K562 (cell line): ENCODE results near the gene SRGAP3. TPM values are rescaled to one million over a fixed set of nuclear protein-coding genes. Genes with fewer than 3 reads are reported as not detected.
A peak's percentile ranks its signal among the peaks of the same experiment; 100 is the strongest.

Experiments
- ATAC-seq: fragments of 200-7000 bp; cut with Tn5 transposase; 3 replicates; pipeline ENCODE4 v1.9.1; 2020; ENCODE audit warnings: moderate library complexity
- BruUV-seq: library from RNA; stranded (reverse); fragments of 400-500 nt; replicated peaks from 2 replicates; lab custom pipeline; 2021; lab: Mats Ljungman, UMichigan
- CTCF ChIA-PET: fragments of 300-600 bp; formaldehyde crosslinking; extraction: SDS; loops from one replicate; lab custom pipeline; 2021; ENCODE audit warnings: low intra/inter-chr PET ratio; lab: Yijun Ruan, JAX
- POLR2A ChIA-PET: fragments of 300-600, 350-650 bp; sonication (Branson Sonifier 250); formaldehyde crosslinking; extraction: SDS; loops from one replicate; lab custom pipeline; 2021; ENCODE audit warnings: antibody characterized with exemption, inconsistent platforms; lab: Yijun Ruan, JAX
- DNase-seq, 4 experiments: peaks; one replicate each; pipeline versions ENCODE4 v3.0.0 to v3.0.0-alpha.2; 2011 to 2018; ENCODE audit warnings: low spot score in 3 of 4, mixed read lengths in 3 of 4; ENCODE audit errors: extremely low read depth in 1 of 4
- FAIRE-seq: peaks from 2 replicates; lab custom pipeline; 2011; peaks lifted over from hg19 to GRCh38; lab: Jason Lieb, UNC
- H2AFZ ChIP-seq: 2 replicates; pipeline ENCODE4 v1.6.0; 2011; ENCODE audit warnings: low read depth, low read length, control low read depth, inconsistent platforms
- H3K27ac ChIP-seq: fragments of 200-600 bp; 3 replicates; pipeline ENCODE4 v1.8.0; 2011; ENCODE audit warnings: low read depth, mild to moderate bottlenecking, control low read depth, inconsistent platforms, low read length, moderate library complexity, mixed read lengths; ENCODE audit errors: extremely low read depth
- H3K27me3 ChIP-seq, 2 experiments: fragments of 300-600 bp in 1 of 2; 2 replicates in 1 of 2; 3 replicates in 1 of 2; pipeline versions ENCODE4 v1.6.0 to v1.8.0; 2011; ENCODE audit warnings: inconsistent platforms in 2 of 2, low read length in 2 of 2, mild to moderate bottlenecking in 1 of 2, mixed read lengths in 1 of 2, moderate library complexity in 1 of 2; ENCODE audit not compliant: control insufficient read depth in 2 of 2, insufficient read depth in 2 of 2
- H3K36me3 ChIP-seq: fragments of 300-600 bp; 3 replicates; pipeline ENCODE4 v1.8.0; 2011; ENCODE audit warnings: mild to moderate bottlenecking, low read length, inconsistent platforms; ENCODE audit not compliant: control insufficient read depth, insufficient read depth
- H3K4me1 ChIP-seq, 2 experiments: fragments of 200-600 bp in 1 of 2; replicated peaks in 1 of 2; 2 replicates in 1 of 2; 3 replicates in 1 of 2; pipeline versions ENCODE4 v1.5.1 to v1.8.0; 2011; ENCODE audit warnings: inconsistent platforms in 2 of 2, low read length in 2 of 2, mild to moderate bottlenecking in 1 of 2, mixed read lengths in 1 of 2, moderate library complexity in 1 of 2; ENCODE audit not compliant: control insufficient read depth in 2 of 2, insufficient read depth in 2 of 2
- H3K4me2 ChIP-seq: 2 replicates; pipeline ENCODE4 v1.6.1; 2011; ENCODE audit warnings: low read length, control low read depth, inconsistent platforms, mixed read lengths; ENCODE audit not compliant: insufficient read depth
- H3K4me3 ChIP-seq: fragments of 200-600 bp; sonication (generic), shearing (Covaris generic); 2 replicates; pipeline ENCODE4 v1.5.1; 2016; ENCODE audit warnings: control low read depth, inconsistent platforms
- H3K79me2 ChIP-seq: fragments of 200-600 bp; 3 replicates; pipeline ENCODE4 v1.8.0; 2011; ENCODE audit warnings: low read length, inconsistent platforms; ENCODE audit not compliant: control insufficient read depth, insufficient read depth
- H3K9ac ChIP-seq, 2 experiments: 2 replicates each; pipeline versions ENCODE4 v1.6.0 to v1.6.1; 2011; ENCODE audit warnings: low read depth in 2 of 2, low read length in 2 of 2, control low read depth in 1 of 2, inconsistent platforms in 1 of 2, mild to moderate bottlenecking in 1 of 2, mixed read lengths in 1 of 2; ENCODE audit not compliant: insufficient read depth in 1 of 2
- H3K9me1 ChIP-seq: one replicate; pipeline ENCODE4 v1.6.0; 2011; ENCODE audit warnings: inconsistent platforms, mild to moderate bottlenecking, low read length, moderate library complexity; ENCODE audit not compliant: control insufficient read depth, insufficient read depth
- H3K9me3 ChIP-seq: replicated peaks from 2 replicates; pipeline ENCODE4 v1.5.1; 2011; ENCODE audit warnings: low read depth, low read length, inconsistent platforms; ENCODE audit not compliant: control insufficient read depth, insufficient read depth
- H4K20me1 ChIP-seq: replicated peaks from 2 replicates; pipeline ENCODE4 v1.6.1; 2011; ENCODE audit warnings: low read length, inconsistent platforms, mixed read lengths; ENCODE audit not compliant: control insufficient read depth, insufficient read depth
- BHLHE40 ChIP-seq: IDR thresholded peaks from 2 replicates; pipeline ENCODE4 v1.6.1; 2011; ENCODE audit warnings: low read length, improper control_type of control experiment
- CBFA2T2 ChIP-seq: fragments of 450-650 bp; conservative IDR thresholded peaks from 2 replicates; pipeline ENCODE4 v1.6.1; 2017; ENCODE audit warnings: mild to moderate bottlenecking
- EZH2 ChIP-seq: IDR thresholded peaks from 2 replicates; pipeline ENCODE4 v1.6.1; 2012; ENCODE audit warnings: low read depth, mild to moderate bottlenecking, inconsistent platforms, low read length, borderline replicate concordance
- FOS ChIP-seq: IDR thresholded peaks from 3 replicates; pipeline ENCODE4 v1.6.1; 2011; ENCODE audit not compliant: insufficient read length; ENCODE audit errors: extremely low read depth
- MTA3 ChIP-seq: fragments of 450-650 bp; formaldehyde crosslinking; IDR thresholded peaks from 2 replicates; pipeline ENCODE4 v1.6.1; 2017; ENCODE audit warnings: mild to moderate bottlenecking, borderline replicate concordance
- RAD51 ChIP-seq: fragments of 450-650 bp; IDR thresholded peaks from 2 replicates; pipeline ENCODE4 v1.7.1; 2016; ENCODE audit warnings: low read depth, mild to moderate bottlenecking, borderline replicate concordance
- RBM14 ChIP-seq: fragments of 200-400 bp; formaldehyde crosslinking; IDR thresholded peaks from 2 replicates; pipeline ENCODE4 v1.6.1; 2018; ENCODE audit warnings: low read depth, mild to moderate bottlenecking, low read length, moderate library complexity, borderline replicate concordance; ENCODE audit not compliant: insufficient read depth
- TAF9B ChIP-seq: fragments of 450-650 bp; IDR thresholded peaks from 2 replicates; pipeline ENCODE4 v1.6.1; 2018; ENCODE audit warnings: mild to moderate bottlenecking; ENCODE audit not compliant: partially characterized antibody
- TOE1 ChIP-seq, 2 experiments: fragments of 450-650 bp in 1 of 2; sonication (generic) in 1 of 2; formaldehyde crosslinking in 1 of 2; IDR thresholded peaks; 2 replicates each; pipeline versions ENCODE4 v1.7.1 to v1.8.0; 2016 to 2022; ENCODE audit warnings: borderline replicate concordance in 2 of 2, mild to moderate bottlenecking in 2 of 2, antibody characterized with exemption in 1 of 2, inconsistent platforms in 1 of 2, low read depth in 1 of 2, missing genetic modification reagents in 1 of 2, moderate library complexity in 1 of 2
- USF1 ChIP-seq: sonication (generic); formaldehyde crosslinking; IDR thresholded peaks from 2 replicates; pipeline ENCODE4 v1.9.0; 2022; ENCODE audit warnings: mild to moderate bottlenecking, missing genetic modification reagents
- WGBS: fragments of 100-300 bp; shearing (Covaris generic); methylation state at CpG from one replicate; pipeline ENCODE4 v1.1.6; 2016; ENCODE audit warnings: low coverage, mixed read lengths; ENCODE audit not compliant: insufficient coverage; ENCODE audit errors: missing lambda C conversion rate; 5-methylcytosine and 5-hydroxymethylcytosine counted together
- in situ Hi-C: fragments of 300-500 bp; cut with MboI; formaldehyde crosslinking; loops from 4 replicates; pipeline ENCODE4 v1.15.0; 2018; ENCODE audit warnings: inconsistent platforms, mixed read lengths
- intact Hi-C: fragments of 100-400 bp; cut with micrococcal nuclease; formaldehyde crosslinking; loops from 2 replicates; pipeline ENCODE4 v1.14.2; 2022
- polyA plus RNA-seq, 8 experiments: library from polyadenylated mRNA; depleted of rRNA in 4 of 8; stranded (reverse) in 5 of 8; unstranded in 3 of 8; fragments of >200 nt; fragmentation: Nextera tagmentation in 2 of 8; fragmentation: Illumina TruSeq in 1 of 8; extraction: Ambion mirVana in 2 of 8; extraction: Trizol in 1 of 8; gene quantifications; 2 replicates each; pipeline versions ENCODE4 v1.2.1 to v1.2.3, GENCODE V29; 2011 to 2014; ENCODE audit warnings: inconsistent platforms in 1 of 8, missing spikeins in 1 of 8
- total RNA-seq, 7 experiments: library from RNA; depleted of rRNA in 6 of 7; stranded (reverse); fragments of >200 nt in 6 of 7; fragmentation: Illumina TruSeq in 2 of 7; extraction: Trizol in 2 of 7; gene quantifications; 2 replicates each; pipeline versions ENCODE4 v1.2.1 to v1.2.3, GENCODE V29; 2011 to 2021; ENCODE audit warnings: low replicate concordance in 1 of 7
- TF ChIP-seq, protein P1 (sequence below): sonication (generic); formaldehyde crosslinking; IDR thresholded peaks from 2 replicates; pipeline ENCODE4 v1.8.0; 2022; ENCODE audit warnings: mild to moderate bottlenecking, missing genetic modification reagents
- TF ChIP-seq, protein P2 (sequence below): fragments of 450-650 bp; formaldehyde crosslinking; IDR thresholded peaks from 2 replicates; pipeline ENCODE4 v1.4.0; 2020; ENCODE audit warnings: mild to moderate bottlenecking, mixed read lengths
- TF ChIP-seq, protein P3 (sequence below): sonication (generic); formaldehyde crosslinking; IDR thresholded peaks from 2 replicates; pipeline ENCODE4 v1.5.0; 2020; ENCODE audit warnings: missing genetic modification reagents

The SRGAP3 gene
- total and polyA plus RNA-seq, 9 of the 15 experiments (the other 6 are each of a cell fraction or from before 2014, with no cell fraction given) = 0.11 to 0.85 (median 0.35) TPM; not detected in 2

- in situ Hi-C loops (no loop called here), intact Hi-C loops (no loop called here)
- BruUV-seq = no TSS peak
- DNase-seq (peak; percentile 40 to 83 (median 74)), ATAC-seq (peak; percentile 91), FAIRE-seq (no peak)
- ChIA-PET POLR2A (interaction anchor here (0.8 kb wide), 1 partner anchor 72 kb away, joined by 5 read pairs; no protein-coding TSS in a partner anchor), CTCF (no interaction called here)
- 0% methylated on average over 12 of the region's 12 CpGs for WGBS
- no peak overlapping the region for H3K27ac ChIP-seq
- H4K20me1 ChIP-seq = no peaks in the 10 kb centered on the region
- H3K4me1 ChIP-seq = no peaks in the 10 kb centered on the region
- no peaks in the 10 kb centered on the region for H3K9me1 ChIP-seq
- H2AFZ ChIP-seq = no peak overlapping the region
- H3K9ac ChIP-seq = no peak overlapping the region
- H3K79me2 ChIP-seq = no peaks in the 10 kb centered on the region
- no peak overlapping the region; the same call in 1 of the 2 replicates for H3K4me2 ChIP-seq
- no peak overlapping the region for H3K4me3 ChIP-seq
- H3K36me3 ChIP-seq = no peaks in the 10 kb centered on the region
- peaks cover 18 to 70% of the 10 kb centered on the region in 2 experiments; a peak in 4 of 5 replicates for H3K27me3 ChIP-seq
- no peaks in the 10 kb centered on the region for H3K9me3 ChIP-seq
- TF ChIP-seq TOE1 (IDR thresholded peaks at IDR 0.05; ENCODE audit: borderline replicate concordance) (peak; percentile 89), TOE1 (CRISPR knock-in tag; IDR thresholded peaks at IDR 0.05; ENCODE audit: borderline replicate concordance, low read depth) (no peak), TAF9B (no peak), MTA3 (no peak), EZH2 (no peak), RBM14 (no peak), FOS (peak; percentile 10), RAD51 (peak; percentile 88), BHLHE40 (peak; percentile 47; the same call in 1 of the 2 replicates), USF1 (peak; percentile 94), CBFA2T2 (peak; percentile 40)
- TF ChIP-seq, protein P1, sequence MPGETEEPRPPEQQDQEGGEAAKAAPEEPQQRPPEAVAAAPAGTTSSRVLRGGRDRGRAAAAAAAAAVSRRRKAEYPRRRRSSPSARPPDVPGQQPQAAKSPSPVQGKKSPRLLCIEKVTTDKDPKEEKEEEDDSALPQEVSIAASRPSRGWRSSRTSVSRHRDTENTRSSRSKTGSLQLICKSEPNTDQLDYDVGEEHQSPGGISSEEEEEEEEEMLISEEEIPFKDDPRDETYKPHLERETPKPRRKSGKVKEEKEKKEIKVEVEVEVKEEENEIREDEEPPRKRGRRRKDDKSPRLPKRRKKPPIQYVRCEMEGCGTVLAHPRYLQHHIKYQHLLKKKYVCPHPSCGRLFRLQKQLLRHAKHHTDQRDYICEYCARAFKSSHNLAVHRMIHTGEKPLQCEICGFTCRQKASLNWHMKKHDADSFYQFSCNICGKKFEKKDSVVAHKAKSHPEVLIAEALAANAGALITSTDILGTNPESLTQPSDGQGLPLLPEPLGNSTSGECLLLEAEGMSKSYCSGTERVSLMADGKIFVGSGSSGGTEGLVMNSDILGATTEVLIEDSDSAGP = no peak
- TF ChIP-seq, protein P2, sequence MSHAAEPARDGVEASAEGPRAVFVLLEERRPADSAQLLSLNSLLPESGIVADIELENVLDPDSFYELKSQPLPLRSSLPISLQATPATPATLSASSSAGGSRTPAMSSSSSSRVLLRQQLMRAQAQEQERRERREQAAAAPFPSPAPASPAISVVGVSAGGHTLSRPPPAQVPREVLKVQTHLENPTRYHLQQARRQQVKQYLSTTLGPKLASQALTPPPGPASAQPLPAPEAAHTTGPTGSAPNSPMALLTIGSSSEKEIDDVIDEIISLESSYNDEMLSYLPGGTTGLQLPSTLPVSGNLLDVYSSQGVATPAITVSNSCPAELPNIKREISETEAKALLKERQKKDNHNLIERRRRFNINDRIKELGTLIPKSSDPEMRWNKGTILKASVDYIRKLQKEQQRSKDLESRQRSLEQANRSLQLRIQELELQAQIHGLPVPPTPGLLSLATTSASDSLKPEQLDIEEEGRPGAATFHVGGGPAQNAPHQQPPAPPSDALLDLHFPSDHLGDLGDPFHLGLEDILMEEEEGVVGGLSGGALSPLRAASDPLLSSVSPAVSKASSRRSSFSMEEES = peak; percentile 95
- TF ChIP-seq, protein P3, sequence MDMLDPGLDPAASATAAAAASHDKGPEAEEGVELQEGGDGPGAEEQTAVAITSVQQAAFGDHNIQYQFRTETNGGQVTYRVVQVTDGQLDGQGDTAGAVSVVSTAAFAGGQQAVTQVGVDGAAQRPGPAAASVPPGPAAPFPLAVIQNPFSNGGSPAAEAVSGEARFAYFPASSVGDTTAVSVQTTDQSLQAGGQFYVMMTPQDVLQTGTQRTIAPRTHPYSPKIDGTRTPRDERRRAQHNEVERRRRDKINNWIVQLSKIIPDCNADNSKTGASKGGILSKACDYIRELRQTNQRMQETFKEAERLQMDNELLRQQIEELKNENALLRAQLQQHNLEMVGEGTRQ (CRISPR knock-in tag) = peak; percentile 95
Measured at GRCh38 chr3:9101286-9101685, 148.2 kb downstream of the SRGAP3 start.
